GM18909 (cell line): ENCODE results near the gene CELSR3.

ENCODE experiments used
- ATAC-seq: cut with Tn5 transposase; IDR thresholded peaks from one replicate; pipeline ENCODE4 v1.9.1; 2021; ENCODE audit warnings: mild to moderate bottlenecking; ENCODE audit not compliant: unreplicated experiment, poor library complexity

The CELSR3 gene

GRCh38 chr3:48662753-48663488 lies at the start of gene CELSR3:
Gene CELSR3 (minus strand): TSS chr3:48662886. CDS start chr3:48662634, 252 bp downstream.
- ATAC-seq: no peak

GRCh38 chr3:48711727-48712126 lies 49.0 kb upstream of the CELSR3 start:
- no peak for ATAC-seq

- ATAC-seq: no peak
Observed at GRCh38 chr3:48709051-48709461, 46.4 kb upstream of the CELSR3 start.

- ATAC-seq: no peak
Observed at GRCh38 chr3:48708481-48708889, 45.8 kb upstream of the CELSR3 start.

- ATAC-seq: no peak
Observed at GRCh38 chr3:48707157-48707556, 44.5 kb upstream of the CELSR3 start.

- no peak for ATAC-seq
Observed at GRCh38 chr3:48702320-48702920, 39.7 kb upstream of the CELSR3 start.

- no peak for ATAC-seq
Observed at GRCh38 chr3:48700731-48701405, 38.2 kb upstream of the CELSR3 start.

- no peak for ATAC-seq
Observed at GRCh38 chr3:48698891-48699290, 36.2 kb upstream of the CELSR3 start.

GRCh38 chr3:48697952-48698351 lies 35.3 kb upstream of the CELSR3 start:
- ATAC-seq: no peak

GRCh38 chr3:48696601-48697000 lies 33.9 kb upstream of the CELSR3 start:
- no peak for ATAC-seq

GRCh38 chr3:48696156-48696555 lies 33.5 kb upstream of the CELSR3 start:
- no peak for ATAC-seq

GRCh38 chr3:48695393-48695753 lies 32.7 kb upstream of the CELSR3 start:
- no peak for ATAC-seq

- ATAC-seq: no peak
Observed at GRCh38 chr3:48694610-48695392, 32.1 kb upstream of the CELSR3 start.

GRCh38 chr3:48693826-48694225 lies 31.1 kb upstream of the CELSR3 start:
- ATAC-seq: no peak

- ATAC-seq: no peak
Observed at GRCh38 chr3:48692551-48692950, 29.9 kb upstream of the CELSR3 start.

- no peak for ATAC-seq
Observed at GRCh38 chr3:48690846-48691458, 28.3 kb upstream of the CELSR3 start.

GRCh38 chr3:48689384-48689783 lies 26.7 kb upstream of the CELSR3 start:
- ATAC-seq: no peak

GRCh38 chr3:48688737-48689075 lies 26.0 kb upstream of the CELSR3 start:
- ATAC-seq: no peak

- no peak for ATAC-seq
Observed at GRCh38 chr3:48688032-48688736, 25.5 kb upstream of the CELSR3 start.

GRCh38 chr3:48687220-48687678 lies 24.6 kb upstream of the CELSR3 start:
- ATAC-seq: no peak
